Stimulated activated CD4-positive, alpha-beta T cell treated with anti-CD3 and anti-CD28 coated beads, Interleukin-4, amount 100 ng/mL, for 4 hours (primary cell): ENCODE data around the gene CCDC120.

Source experiments
- DNase-seq, 2 experiments: peaks; one replicate each; pipeline ENCODE4 v3.0.0-alpha.2; 2020

The CCDC120 gene, protein sequence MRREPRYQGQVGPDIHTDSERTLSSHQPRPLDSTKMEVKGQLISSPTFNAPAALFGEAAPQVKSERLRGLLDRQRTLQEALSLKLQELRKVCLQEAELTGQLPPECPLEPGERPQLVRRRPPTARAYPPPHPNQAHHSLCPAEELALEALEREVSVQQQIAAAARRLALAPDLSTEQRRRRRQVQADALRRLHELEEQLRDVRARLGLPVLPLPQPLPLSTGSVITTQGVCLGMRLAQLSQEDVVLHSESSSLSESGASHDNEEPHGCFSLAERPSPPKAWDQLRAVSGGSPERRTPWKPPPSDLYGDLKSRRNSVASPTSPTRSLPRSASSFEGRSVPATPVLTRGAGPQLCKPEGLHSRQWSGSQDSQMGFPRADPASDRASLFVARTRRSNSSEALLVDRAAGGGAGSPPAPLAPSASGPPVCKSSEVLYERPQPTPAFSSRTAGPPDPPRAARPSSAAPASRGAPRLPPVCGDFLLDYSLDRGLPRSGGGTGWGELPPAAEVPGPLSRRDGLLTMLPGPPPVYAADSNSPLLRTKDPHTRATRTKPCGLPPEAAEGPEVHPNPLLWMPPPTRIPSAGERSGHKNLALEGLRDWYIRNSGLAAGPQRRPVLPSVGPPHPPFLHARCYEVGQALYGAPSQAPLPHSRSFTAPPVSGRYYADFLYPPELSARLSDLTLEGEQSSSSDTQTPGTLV

DNA sequence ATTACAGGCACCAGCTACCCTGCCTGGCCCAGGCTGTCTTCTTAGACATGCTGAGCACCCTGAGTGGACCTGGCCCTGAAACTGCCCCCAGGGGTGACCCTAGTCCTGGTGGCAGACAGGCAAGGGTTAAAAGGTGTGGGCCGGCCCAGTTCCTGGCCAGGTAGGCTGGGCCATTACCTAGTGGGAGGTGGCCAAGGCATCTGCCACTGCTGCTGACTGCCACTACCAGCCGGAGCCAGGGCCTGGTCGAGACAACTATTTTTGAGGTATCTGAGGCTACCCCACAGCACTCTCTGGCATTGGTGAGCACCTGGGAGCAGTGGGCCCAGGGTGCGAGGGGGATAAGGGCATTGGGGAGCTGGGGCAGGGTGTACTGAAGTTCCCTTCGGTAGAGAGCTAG, at the start of gene CCDC120:
Gene CCDC120 (plus strand): TSS at position 206 of the 400 bp plus-strand sequence. CDS start 3,043 bp downstream, outside the sequence.
- no peak for DNase-seq

DNA sequence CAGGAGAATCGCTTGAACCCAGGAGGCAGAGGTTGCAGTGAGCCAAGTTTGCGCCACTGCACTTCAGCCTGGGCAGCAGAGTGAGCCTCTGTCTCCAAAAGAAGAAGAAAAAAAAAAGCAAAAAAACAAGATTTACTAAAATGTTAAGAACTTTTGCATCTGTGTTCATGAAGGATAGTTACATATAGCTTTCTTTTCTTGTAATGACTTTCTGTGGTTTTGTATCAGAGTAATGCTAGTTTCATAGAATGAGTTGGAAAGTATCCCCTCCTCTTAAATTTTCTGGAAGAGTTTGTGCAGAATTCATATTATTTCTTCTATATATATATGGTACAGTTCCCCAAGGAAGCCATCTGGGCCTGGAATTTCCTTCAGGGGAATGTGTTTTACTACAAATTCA, 39.7 kb upstream of the CCDC120 start:
- DNase-seq, result no peak

DNA sequence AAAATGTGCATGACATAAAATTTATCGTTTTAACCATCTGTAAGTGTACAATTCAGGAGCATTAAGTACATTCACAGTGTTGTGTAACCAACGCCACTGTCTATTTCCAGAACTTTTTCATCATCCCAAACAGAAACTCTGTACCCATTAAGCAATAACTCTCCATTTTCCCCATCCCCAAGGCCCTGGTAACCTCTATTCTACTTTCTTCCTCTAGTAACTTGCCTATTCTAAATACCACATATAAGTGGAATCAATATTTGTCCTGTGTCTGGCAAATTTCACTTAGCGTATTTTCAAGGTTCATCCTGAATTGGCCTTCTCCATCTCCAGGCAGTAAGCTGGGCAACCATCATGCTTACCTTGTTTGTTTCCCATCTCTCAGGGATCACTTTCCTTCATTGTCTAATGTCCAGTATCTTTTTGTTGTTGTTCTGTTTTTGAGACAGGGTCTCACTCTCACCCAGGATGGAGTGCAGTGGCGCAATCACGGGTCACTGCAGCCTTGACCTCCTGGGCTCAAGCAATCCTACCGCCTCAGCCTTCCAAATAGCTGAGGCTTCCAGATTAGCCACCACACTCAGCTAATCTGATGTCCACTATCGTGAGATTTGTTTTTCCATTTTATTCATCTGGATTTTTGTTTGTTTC, 39.1 kb upstream of the CCDC120 start:
- no peak for DNase-seq

DNA sequence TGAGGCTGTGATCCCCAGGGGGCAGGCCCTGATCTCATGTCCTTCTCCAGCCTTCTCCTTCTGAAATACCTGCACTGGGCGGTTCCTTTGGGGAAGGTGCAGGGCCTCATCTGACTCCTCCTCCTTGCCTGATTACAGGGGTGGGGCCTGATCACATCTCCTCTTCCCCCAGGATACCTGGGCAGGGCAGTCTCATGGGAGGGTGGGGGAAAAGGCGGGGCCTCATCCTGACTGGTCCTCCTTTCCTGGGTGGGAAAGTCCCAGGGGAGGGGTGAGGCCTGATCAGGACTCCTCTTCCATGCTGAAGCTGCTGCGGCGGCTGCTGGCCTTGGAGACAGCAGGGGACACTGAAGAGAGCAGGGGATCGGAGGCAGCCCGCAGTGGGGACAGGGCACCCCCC, 28.9 kb upstream of the CCDC120 start:
- no peak for DNase-seq

DNA sequence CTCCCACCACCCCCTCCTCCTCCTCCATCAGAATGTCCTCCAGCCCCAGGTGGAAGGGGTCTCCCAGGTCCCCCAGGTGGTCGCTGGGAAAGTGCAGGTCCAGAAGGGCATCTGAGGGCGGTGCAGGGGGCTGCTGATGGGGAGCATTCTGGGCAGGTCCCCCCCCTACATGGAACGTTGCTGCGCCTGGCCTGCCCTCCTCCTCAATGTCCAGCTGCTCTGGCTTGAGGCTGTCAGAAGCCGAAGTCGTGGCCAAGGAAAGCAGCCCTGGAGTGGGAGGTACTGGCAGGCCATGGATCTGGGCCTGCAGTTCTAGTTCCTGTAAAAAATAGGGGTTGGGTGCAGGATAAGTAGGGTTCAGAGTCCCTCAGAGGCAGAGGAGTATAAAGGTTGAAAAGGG, 28.5 kb upstream of the CCDC120 start:
- DNase-seq, result no peak

DNA sequence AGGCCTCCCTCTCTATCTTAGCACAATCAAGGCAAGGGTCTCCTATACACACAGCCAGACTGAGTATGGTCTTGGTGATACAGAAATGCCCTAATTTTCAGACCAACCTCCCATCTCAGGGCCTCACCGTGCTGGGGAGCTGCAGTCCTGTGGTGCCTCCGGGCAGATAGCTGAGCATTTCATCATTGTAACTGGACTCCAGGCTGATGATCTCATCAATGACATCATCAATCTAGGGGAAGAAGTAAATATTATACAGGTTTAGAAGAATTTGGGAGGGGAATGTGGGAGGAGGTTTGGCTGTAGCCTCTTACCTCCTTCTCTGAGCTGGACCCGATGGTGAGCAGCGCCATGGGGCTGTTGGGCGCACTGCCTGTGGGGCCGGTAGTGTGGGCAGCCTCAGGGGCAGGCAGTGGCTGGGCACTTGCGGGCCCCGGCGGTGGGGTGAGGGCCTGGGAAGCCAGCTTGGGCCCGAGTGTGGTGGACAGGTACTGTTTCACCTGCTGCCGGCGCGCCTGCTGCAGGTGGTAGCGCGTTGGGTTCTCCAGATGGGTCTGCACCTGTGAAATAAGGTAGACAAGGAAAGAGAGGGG, 20.8 kb upstream of the CCDC120 start:
- DNase-seq, result no peak

DNA sequence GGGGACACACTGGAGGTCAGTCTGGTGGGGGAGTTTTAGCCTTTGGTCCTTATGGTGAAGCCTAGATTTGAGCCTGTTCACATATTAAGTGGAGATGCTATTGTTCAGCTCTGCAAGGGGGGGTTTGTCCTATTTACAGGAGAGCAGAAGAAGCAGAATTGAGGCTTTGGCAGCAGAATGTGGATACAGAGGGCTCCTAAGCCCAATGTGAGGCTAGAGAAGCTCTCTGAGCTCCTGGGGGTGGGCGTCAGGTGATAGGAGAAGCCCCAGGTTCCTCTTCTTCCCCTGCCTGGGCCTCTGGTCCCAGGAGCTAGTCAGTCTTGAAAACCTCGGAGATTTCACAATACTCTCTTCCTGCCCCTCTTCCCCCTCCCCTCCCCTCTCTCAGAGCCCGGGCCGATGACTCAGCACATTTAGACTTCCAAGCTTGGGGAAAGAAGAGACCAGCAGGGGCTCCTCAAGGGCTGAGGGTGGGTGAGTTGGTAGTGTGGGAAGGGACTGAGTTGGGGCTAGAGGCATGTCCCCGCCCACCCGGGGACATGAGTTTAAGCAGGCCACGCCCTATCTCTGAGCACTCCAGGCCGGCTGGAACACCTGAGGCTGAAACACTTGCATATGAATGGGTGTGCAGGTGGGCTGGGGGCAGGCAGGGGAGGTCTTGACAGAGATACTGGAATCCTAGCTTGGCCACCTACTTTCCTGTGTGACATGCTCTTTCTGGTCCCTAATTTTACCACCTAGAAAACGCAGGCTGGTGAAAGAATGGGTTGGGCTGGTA, 19.0 kb upstream of the CCDC120 start:
- peak; percentile 42 to 69 for DNase-seq

DNA sequence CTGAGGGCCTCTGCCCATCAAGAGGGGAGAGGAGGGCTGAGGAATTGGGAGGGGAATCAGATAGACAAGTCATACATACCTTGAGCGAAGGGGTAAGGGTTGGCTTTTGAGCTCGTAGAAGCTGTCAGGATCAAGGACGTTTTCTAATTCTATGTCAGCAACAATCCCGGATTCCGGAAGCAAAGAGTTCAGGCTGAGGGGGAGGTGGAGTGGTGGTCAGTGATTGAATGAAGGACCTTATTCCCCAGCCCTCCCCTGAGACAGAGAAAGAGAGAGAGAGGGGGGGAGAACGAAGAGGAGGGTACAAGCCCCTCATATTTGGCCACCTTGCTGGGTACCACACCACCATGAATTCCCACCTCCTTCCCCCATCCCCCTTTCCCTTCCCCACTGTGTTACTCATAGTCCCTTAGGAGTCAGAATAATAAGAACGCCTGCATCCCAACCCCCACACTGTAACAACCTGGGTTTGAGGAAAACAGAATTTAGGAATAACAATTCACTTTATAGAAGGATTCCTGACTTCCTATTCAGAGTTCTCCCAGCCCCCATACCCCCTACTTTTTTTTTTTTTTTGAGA, 18.3 kb upstream of the CCDC120 start:
- no peak for DNase-seq

DNA sequence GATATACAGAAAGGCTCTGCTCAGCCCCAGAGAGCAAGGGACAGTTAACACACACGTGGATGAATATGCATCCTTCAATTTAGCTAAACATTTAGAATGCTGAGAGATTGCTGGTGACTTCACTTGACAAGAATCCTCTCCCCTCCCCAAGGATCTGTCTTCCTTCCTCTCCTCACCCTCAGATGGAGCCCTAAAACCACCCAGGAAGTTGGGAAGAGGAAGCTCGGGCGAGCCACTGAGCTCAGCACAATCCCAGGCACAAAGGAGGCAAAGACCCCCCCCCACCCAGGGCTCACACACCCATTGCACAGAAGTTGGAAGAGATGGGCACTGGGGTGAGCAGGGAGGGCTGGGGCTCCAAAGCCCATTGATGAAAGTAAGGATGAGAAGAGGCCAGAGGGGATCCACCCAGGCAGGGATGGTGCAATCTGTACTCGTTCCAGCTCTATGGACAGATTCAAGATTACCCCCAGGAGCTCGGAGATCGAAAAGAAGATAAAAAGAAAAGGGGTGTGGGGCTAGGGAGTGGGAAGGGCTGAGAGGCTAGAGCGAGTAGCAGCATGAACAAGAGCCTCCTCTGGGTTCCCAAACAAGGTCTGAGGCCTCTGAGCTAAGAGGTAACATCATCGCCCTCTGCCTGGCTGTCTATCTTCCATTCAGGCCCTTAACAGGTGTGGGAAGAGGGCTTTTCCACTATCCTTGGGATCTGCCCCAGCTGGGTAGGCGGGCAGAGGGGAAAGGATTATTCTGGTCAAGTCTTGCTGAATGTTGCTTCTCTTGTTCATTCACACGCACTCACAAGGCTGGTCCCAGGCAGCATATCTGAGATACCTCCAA, 16.8 kb upstream of the CCDC120 start:
- no peak for DNase-seq

DNA sequence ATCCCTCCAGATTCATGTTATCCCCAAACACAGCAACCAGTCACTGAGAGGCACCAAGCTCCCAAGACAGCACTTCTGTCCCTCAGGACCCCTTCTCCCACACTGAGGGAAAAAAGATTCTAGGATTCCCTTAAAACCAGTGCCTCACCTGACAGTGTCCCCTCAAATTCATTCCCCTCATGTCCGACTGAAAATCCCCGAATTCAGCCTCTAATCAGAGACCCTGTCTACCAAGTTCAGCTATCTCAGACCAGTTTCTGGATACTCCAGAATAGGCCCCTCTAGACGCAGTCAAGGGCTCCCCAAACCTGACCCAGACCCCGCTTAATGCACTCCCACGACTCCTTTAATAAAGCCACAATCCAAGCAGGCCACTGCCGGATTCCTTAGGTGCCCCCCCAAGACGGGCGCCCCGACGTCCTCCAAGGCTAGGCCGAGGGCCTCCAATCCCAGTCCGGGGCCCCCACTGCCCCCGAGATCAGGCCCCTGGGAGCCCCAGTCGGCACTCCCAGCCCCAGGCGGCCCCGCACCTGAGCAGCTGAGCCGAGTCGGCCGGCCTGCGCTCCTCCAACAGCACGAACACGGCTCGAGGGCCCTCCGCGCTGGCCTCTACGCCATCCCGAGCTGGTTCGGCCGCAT, 16.1 kb upstream of the CCDC120 start:
- DNase-seq, result no peak

DNA sequence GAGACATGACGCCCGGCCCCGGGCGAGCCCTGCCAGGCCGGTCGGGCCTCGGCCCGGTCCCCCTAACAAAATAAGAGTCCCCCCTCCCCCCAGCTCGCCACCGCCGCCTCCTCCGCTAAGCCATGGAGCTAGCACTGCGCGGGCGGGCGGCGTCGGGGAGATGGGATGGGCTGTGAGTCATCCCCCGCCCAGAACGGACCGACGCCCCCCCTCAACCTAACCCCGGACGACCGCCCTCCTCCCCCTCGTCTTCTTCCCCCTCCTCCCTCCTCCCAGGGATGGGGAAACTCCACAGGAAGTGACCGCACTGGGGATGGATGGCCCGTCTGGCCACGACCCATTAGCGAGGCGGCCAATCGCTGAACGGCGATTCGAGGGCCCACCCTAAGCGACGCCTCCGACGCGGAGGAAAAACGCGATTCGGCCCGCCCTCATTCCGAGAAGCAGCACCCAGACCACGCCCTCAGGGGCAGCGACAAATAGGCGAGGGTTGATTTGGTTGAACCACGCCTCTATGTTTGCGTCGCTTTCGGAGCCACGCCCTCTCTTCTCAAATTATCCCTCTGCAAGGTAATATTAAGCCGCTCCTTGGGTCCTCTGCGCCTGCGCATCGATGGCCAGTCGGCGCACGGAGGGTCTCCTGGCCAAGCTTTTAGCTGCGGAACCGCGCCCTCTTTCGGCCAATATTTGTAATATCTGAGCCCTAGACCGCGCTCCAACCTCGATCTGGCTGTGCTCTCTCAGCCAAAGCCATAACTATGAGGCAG, 15.4 kb upstream of the CCDC120 start, which contains the start of gene TFE3:
Gene TFE3 (minus strand): TSS at position 138 of the 767 bp plus-strand sequence. CDS start 131 bp downstream, at position 7.
- DNase-seq, result peak; percentile 87 to 97

DNA sequence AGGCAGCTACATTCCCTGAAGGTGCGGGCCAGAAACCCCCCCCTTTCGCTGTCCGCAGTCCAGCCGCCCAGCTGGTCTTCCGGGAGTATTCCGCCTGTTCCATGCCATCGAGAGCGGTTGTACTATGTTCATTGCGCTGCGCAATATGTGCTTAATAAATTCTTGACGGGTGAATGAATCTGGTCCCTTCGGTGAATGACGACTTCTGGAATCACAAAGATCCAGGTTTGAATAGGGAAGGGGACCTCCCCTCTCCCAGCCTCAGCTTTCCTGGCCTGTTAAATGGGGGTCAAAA, 14.9 kb upstream of the CCDC120 start:
- no peak for DNase-seq

DNA sequence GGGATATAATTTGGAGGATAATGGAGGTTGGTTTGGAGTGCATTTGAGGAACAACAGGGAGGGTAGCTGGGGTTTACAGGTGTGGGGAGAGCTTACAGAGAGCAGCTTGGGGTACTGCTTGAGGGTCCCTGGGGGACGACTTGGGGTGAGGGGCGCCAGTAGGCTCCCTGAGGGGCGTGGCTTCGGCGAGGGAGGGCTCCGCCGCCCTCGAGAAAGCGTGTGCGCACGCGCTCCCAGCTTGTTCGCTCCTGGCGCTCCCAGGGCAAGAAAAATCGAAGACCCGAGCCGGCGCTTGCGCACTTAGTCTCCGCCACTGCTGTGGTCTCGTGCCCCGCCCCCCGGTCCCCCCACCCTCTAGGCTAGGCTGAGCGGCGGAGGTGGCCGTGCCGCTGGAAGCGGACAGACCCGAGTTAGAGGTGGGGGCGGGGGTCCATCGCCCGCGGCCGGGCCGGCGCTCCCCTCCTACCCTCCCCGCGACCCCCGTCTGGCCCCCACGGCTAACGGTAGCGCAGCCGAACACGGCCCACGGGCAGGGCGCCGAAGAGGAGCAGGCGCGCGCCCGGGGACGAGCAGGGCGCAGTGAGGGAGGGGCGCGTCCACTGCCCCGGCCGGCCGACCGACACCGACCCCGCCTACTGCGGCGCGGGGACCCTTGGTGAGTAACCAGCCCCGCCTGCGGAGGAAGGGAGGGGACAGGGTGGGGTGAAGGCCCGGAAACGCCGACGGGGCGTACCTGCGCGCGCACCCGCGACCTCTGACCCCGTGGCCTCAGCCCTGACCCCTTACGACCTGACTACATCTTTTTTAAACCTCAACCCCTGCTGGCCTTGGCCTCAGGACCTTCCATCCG, 5.4 kb upstream of the CCDC120 start:
- peak; percentile 62 to 63 for DNase-seq

DNA sequence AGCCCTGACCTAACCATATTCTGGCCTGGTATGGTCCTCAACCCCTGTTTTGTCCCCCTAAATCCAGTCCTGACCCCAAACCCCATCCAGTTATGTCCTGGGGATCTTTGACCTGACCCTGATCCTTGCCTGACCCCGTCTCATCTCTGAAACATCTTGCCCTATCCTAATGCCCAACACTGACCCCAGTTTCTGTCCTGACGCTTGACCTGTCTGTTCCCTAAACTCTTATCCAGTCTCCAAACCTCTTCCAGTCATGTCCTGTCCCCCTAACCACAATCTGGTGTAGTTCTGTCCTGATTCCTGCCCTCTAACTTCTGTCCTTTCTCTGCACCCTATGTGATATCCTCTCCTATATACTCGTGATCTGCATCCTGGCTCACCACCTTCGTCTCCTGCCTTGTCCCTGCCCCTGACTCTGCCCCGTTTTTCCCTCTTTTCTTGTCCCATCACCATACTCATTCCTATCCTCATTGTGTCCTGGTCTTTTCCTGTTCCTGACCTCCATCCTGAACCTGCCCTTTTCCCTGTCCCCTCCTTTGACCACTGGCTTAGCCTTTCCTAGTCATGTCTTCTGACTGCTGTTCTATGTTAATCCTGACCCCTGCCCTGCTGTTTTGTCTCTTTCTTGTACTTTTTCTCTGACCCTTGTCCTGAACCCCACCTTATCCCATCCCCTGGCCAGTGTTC, 4.6 kb upstream of the CCDC120 start:
- no peak for DNase-seq

DNA sequence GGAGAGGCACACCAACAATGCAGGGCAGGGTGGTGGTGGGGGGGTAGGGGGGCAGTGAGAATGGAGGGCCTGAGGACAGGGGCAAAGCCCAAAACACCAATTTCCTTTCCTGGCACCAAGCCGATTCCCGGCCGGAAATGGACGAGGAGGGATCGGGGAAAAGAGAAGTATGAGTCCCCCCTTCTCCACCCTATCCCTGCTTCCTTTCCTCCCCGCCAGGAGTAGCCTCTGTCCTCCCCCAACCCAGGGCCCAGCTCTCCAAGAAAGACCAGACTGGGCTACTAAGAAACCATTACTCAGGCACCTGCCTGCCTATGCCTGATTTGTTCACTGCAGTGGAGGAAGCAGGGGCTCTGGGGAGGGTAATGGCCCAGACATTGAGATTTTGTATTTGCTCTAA, 402 bp downstream of the CCDC120 start:
- DNase-seq, result no peak

DNA sequence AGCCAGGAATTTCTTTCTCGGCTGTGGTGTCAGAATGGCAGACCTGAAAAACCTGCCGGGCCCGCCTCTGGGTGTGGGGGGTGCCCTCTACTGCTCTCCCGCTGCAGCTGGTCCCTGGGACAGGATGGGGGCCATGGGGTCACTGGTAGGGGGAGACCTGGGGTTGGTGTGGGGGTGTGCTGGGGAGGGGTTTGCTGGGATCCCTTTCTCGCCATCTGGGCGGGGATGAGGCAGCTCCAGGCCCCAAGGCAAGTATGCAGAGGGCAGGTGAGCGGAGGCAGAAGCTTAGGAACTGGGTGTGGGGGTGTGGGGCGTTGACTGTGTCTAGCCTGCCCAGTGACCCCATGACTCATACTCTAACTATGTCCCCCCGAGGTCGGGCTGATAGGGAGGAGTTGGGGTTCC, 884 bp downstream of the CCDC120 start:
- no peak for DNase-seq

DNA sequence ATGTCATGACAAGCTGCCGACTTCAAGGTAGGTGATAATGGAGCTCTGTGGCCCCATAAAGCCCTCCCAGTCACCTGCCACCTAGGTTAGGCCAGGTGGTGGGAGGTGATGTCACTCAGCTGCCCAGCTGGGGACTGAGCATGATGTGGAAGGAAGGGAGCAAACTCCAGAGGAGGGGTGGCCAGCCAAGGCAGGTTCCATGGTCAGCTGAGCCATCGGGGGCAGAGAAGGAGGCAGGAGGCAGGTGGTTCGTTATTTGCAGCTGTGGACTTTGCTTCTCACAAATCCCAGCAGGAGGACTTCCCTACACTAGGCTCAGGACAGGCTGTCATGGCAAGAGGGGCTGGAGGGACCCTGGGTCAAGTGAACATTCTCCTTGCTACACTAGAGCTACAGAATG, 2.1 kb downstream of the CCDC120 start:
- no peak for DNase-seq

DNA sequence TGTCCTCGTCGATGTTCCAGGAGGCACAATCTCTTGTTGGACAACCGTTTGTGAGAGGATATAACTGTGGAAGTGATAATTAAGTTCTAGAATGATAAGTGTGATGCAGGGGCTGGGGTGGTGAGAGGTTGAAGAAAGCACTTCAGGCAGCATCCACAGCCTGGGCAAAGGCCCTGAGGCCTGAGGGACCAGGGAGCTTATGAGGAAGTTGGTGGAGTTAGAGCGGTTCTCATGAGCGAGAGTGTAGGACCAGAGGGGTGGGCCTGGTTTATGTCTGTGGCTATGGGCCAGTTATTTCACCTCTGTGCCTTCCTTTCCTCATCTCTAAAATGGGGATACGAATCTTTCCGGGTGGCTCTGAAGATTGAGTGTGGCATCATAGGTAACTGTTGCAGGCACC, 2.7 kb downstream of the CCDC120 start:
- DNase-seq, result no peak
